SH-SY5Y (cell line): ENCODE results near the gene PHLDB1.

ENCODE experiments used
- GATA2 ChIP-seq: IDR thresholded peaks from 2 replicates; pipeline ENCODE4 v1.6.1; 2011; ENCODE audit warnings: mild to moderate bottlenecking, low read depth, low read length
- GATA3 ChIP-seq: IDR thresholded peaks from 2 replicates; pipeline ENCODE4 v1.6.1; 2011; ENCODE audit warnings: low read depth, mild to moderate bottlenecking, low read length, moderate library complexity

DNA sequence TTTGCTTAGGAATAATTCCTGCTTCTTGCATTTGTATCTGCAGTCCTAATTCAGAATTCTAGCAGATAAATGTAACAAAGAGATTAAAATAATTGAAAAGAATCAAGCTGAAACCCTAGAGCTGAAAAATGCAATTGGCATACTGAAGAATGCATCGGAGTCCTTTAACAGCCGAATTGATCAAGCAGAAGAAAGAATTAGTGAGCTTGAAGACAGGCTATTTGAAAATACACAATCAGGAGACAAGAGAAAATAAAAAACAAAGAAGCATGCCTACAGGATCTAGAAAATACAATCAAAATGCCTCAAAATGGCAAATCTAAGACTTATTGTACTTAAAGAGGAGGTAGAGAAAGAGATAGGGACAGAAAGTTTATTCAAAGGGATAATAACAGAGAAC, 63.8 kb downstream of the PHLDB1 start:
- TF ChIP-seq GATA3 (no peak), GATA2 (no peak)
